Liver (tissue), 9 donors: ENCODE results near the gene TREM2. TPM values are rescaled to one million over a fixed set of nuclear protein-coding genes. Genes with fewer than 3 reads are reported as not detected.
A peak's percentile ranks its signal among the peaks of the same experiment; 100 is the strongest.

Experiments used
- DNase-seq: peaks from one replicate; pipeline ENCODE4 v3.0.0-alpha.2; 2017; ENCODE audit warnings: low spot score
- H3K27ac ChIP-seq, 2 donors: one replicate each; pipeline ENCODE4 v1.7.0; 2013; ENCODE audit warnings: inconsistent platforms in 2 of 2, low read length in 2 of 2, control low read depth in 1 of 2, low read depth in 1 of 2, mild to moderate bottlenecking in 1 of 2
- H3K27me3 ChIP-seq, 4 donors: one replicate each; pipeline versions ENCODE4 v1.6.1 to v1.7.0; 2013; ENCODE audit warnings: low read length in 3 of 4, inconsistent platforms in 1 of 4, mild to moderate bottlenecking in 1 of 4, moderate library complexity in 1 of 4; ENCODE audit not compliant: control insufficient read depth in 4 of 4, insufficient read depth in 4 of 4
- H3K36me3 ChIP-seq, 4 donors: one replicate each; pipeline versions ENCODE4 v1.6.1 to v1.7.0; 2013; ENCODE audit warnings: low read length in 3 of 4, mild to moderate bottlenecking in 3 of 4, low read depth in 1 of 4, moderate library complexity in 1 of 4; ENCODE audit not compliant: control insufficient read depth in 4 of 4, insufficient read depth in 3 of 4
- H3K4me1 ChIP-seq, 4 donors: one replicate each; pipeline versions ENCODE4 v1.6.1 to v1.7.0; 2013; ENCODE audit warnings: low read length in 3 of 4, mild to moderate bottlenecking in 3 of 4, moderate library complexity in 1 of 4; ENCODE audit not compliant: control insufficient read depth in 4 of 4, insufficient read depth in 4 of 4
- H3K4me3 ChIP-seq, 3 donors: one replicate each; pipeline versions ENCODE4 v1.6.1 to v1.7.0; 2013; ENCODE audit warnings: low read length in 3 of 3, control low read depth in 1 of 3, low read depth in 1 of 3, mild to moderate bottlenecking in 1 of 3
- H3K9ac ChIP-seq, 2 donors: one replicate each; pipeline ENCODE4 v1.7.0; 2013; ENCODE audit warnings: low read length in 2 of 2, mild to moderate bottlenecking in 2 of 2, moderate library complexity in 2 of 2, control low read depth in 1 of 2, low read depth in 1 of 2
- H3K9me3 ChIP-seq, 4 donors: one replicate each; pipeline versions ENCODE4 v1.6.1 to v1.7.0; 2013; ENCODE audit warnings: low read length in 3 of 4; ENCODE audit not compliant: control insufficient read depth in 4 of 4
- CTCF ChIP-seq: fragments of 150-350 bp; IDR thresholded peaks from 2 replicates; pipeline ENCODE4 v1.5.1; 2017; ENCODE audit warnings: improper control_type of control experiment, low read depth, low read length; ENCODE audit not compliant: missing input control
- EGR1 ChIP-seq, 2 donors: IDR thresholded peaks; 2 replicates each; pipeline ENCODE4 v1.6.1; 2016 to 2018; ENCODE audit warnings: antibody characterized with exemption in 2 of 2, low read depth in 2 of 2
- FOXA1 ChIP-seq: IDR thresholded peaks from 2 replicates; pipeline ENCODE4 v1.6.1; 2016; ENCODE audit warnings: antibody characterized with exemption
- FOXA2 ChIP-seq: IDR thresholded peaks from 2 replicates; pipeline ENCODE4 v1.6.1; 2016; ENCODE audit warnings: antibody characterized with exemption
- GABPA ChIP-seq, 2 donors: IDR thresholded peaks in 1 of 2; conservative IDR thresholded peaks in 1 of 2; 2 replicates each; pipeline ENCODE4 v1.6.1; 2016; ENCODE audit warnings: antibody characterized with exemption in 2 of 2, mild to moderate bottlenecking in 1 of 2, moderate library complexity in 1 of 2
- HNF4A ChIP-seq, 2 donors: conservative IDR thresholded peaks; 2 replicates each; pipeline ENCODE4 v1.6.1; 2016; ENCODE audit warnings: antibody characterized with exemption in 2 of 2, mild to moderate bottlenecking in 2 of 2
- HNF4G ChIP-seq: IDR thresholded peaks from 2 replicates; pipeline ENCODE4 v1.6.1; 2016; ENCODE audit warnings: antibody characterized with exemption
- JUND ChIP-seq, 2 donors: IDR thresholded peaks; 2 replicates each; pipeline ENCODE4 v1.6.1; 2016; ENCODE audit warnings: antibody characterized with exemption in 2 of 2
- MAX ChIP-seq: IDR thresholded peaks from 2 replicates; pipeline ENCODE4 v1.6.1; 2016; ENCODE audit warnings: antibody characterized with exemption
- NR2F2 ChIP-seq: IDR thresholded peaks from 2 replicates; pipeline ENCODE4 v1.6.1; 2016; ENCODE audit warnings: antibody characterized with exemption
- RAD21 ChIP-seq, 2 donors: IDR thresholded peaks; 2 replicates each; pipeline ENCODE4 v1.6.1; 2016; ENCODE audit warnings: antibody characterized with exemption in 2 of 2, mild to moderate bottlenecking in 2 of 2
- REST ChIP-seq: IDR thresholded peaks from 2 replicates; pipeline ENCODE4 v1.6.1; 2016; ENCODE audit warnings: antibody characterized with exemption, mild to moderate bottlenecking
- RXRA ChIP-seq, 2 donors: IDR thresholded peaks; 2 replicates each; pipeline ENCODE4 v1.6.1; 2017 to 2018; ENCODE audit warnings: antibody characterized with exemption in 2 of 2, mild to moderate bottlenecking in 1 of 2
- SP1 ChIP-seq: IDR thresholded peaks from 2 replicates; pipeline ENCODE4 v1.6.1; 2018; ENCODE audit warnings: antibody characterized with exemption, mild to moderate bottlenecking
- TAF1 ChIP-seq: conservative IDR thresholded peaks from 2 replicates; pipeline ENCODE4 v1.6.1; 2016; ENCODE audit warnings: antibody characterized with exemption, mild to moderate bottlenecking
- YY1 ChIP-seq: IDR thresholded peaks from 2 replicates; pipeline ENCODE4 v1.6.1; 2016; ENCODE audit warnings: antibody characterized with exemption, mild to moderate bottlenecking
- ZBTB33 ChIP-seq: IDR thresholded peaks from 2 replicates; pipeline ENCODE4 v1.6.1; 2016; ENCODE audit warnings: antibody characterized with exemption
- WGBS: extraction: QIAGEN DNeasy Blood & Tissue Kit; methylation state at CpG from one replicate; pipeline ENCODE4 v1.1.7; 2013; 5-methylcytosine and 5-hydroxymethylcytosine counted together
- polyA plus RNA-seq, 2 donors: library from polyadenylated mRNA; stranded (reverse) in 1 of 2; unstranded in 1 of 2; fragments of 200-250 nt in 1 of 2; fragments of >200 nt in 1 of 2; fragmentation: Nextera tagmentation in 1 of 2; extraction: Ambion mirVana in 1 of 2; gene quantifications; one replicate each; pipeline versions ENCODE4 v1.2.1 to v1.2.3, GENCODE V29; 2013 to 2015
- total RNA-seq, 2 donors: library from RNA; depleted of rRNA; stranded (reverse); fragments of >200 nt; gene quantifications; one replicate each; pipeline ENCODE4 v1.2.3, GENCODE V29; 2014
- donor health status: healthy.
- donor health status: healthy.
- donor health status: healthy.
- donor health status: healthy.
- donor health status: healthy.

TREM2 gene
- total and polyA plus RNA-seq, 4 donors = 0.18 to 0.90 TPM; not detected in 2

- Histone ChIP-seq H3K36me3 (no peaks in the 10 kb centered on the region), H3K4me1 (no peaks in the 10 kb centered on the region), H3K9ac (no peak overlapping the region), H3K27ac (no peak overlapping the region), H3K9me3 (peaks cover 0 to 2% (median 0%) of the 10 kb centered on the region in 4 donors), H3K27me3 (no peaks in the 10 kb centered on the region), H3K4me3 (no peak overlapping the region)
- TF ChIP-seq HNF4G (no peak), YY1 (no peak), TAF1 (no peak), FOXA1 (no peak), MAX (no peak), NR2F2 (no peak), SP1 (no peak), ZBTB33 (no peak), REST (no peak), EGR1 (IDR thresholded peaks at IDR 0.05; ENCODE audit: low read depth in 2 of 2) (no peak), FOXA2 (no peak), GABPA (IDR thresholded peaks at IDR 0.05 in 1 of 2, conservative IDR thresholded peaks at IDR 0.05 in 1 of 2) (no peak), HNF4A (conservative IDR thresholded peaks at IDR 0.05) (no peak), RXRA (IDR thresholded peaks at IDR 0.05) (no peak), CTCF (no peak), RAD21 (IDR thresholded peaks at IDR 0.05) (no peak), JUND (IDR thresholded peaks at IDR 0.05) (no peak)
- WGBS = 77% methylated on average over 7 of the region's 7 CpGs
- DNase-seq = peak; percentile 10
These were observed 45.7 kb upstream of the TREM2 start for GRCh38 chr6:41208439-41209106.
